Aorta (tissue), 5 donors: ENCODE data around the gene MYH14. TPM values are rescaled to one million over a fixed set of nuclear protein-coding genes. Genes with fewer than 3 reads are reported as not detected.

Experiments used
- ATAC-seq: fragments of 200-7000 bp; cut with Tn5 transposase; one replicate; pipeline ENCODE4 v1.9.1; 2022; ENCODE audit warnings: moderate library complexity; ENCODE audit not compliant: low FRiP score
- DNase-seq, 2 donors: peaks; one replicate each; pipeline ENCODE4 v3.0.0-alpha.2; 2020
- H3K27ac ChIP-seq, 2 donors: one replicate each; pipeline ENCODE4 v1.5.1; 2013; ENCODE audit warnings: low read length in 2 of 2, mild to moderate bottlenecking in 2 of 2, moderate library complexity in 2 of 2, control low read depth in 1 of 2, inconsistent platforms in 1 of 2, low read depth in 1 of 2
- H3K27me3 ChIP-seq, 2 donors: one replicate each; pipeline ENCODE4 v1.6.1; 2013; ENCODE audit warnings: control low read depth in 1 of 2, low read length in 1 of 2, mild to moderate bottlenecking in 1 of 2, moderate library complexity in 1 of 2; ENCODE audit not compliant: insufficient read depth in 2 of 2, control insufficient read depth in 1 of 2
- H3K36me3 ChIP-seq, 2 donors: one replicate each; pipeline ENCODE4 v1.6.1; 2013; ENCODE audit warnings: control low read depth in 1 of 2, low read length in 1 of 2, mild to moderate bottlenecking in 1 of 2; ENCODE audit not compliant: insufficient read depth in 2 of 2, control insufficient read depth in 1 of 2
- H3K4me1 ChIP-seq, 2 donors: one replicate each; pipeline ENCODE4 v1.6.1; 2013; ENCODE audit warnings: low read length in 2 of 2, control low read depth in 1 of 2, mild to moderate bottlenecking in 1 of 2, moderate library complexity in 1 of 2; ENCODE audit not compliant: insufficient read depth in 2 of 2, control insufficient read depth in 1 of 2
- H3K4me3 ChIP-seq, 2 donors: one replicate each; pipeline ENCODE4 v1.5.1; 2013; ENCODE audit warnings: low read length in 2 of 2, control low read depth in 1 of 2, mild to moderate bottlenecking in 1 of 2
- H3K9me3 ChIP-seq: one replicate; pipeline ENCODE4 v1.6.1; 2013; ENCODE audit warnings: mild to moderate bottlenecking, low read length; ENCODE audit not compliant: control insufficient read depth
- WGBS, 2 donors: extraction: QIAGEN DNeasy Blood & Tissue Kit; methylation state at CpG; one replicate each; pipeline ENCODE4 v1.1.7; 2013; 5-methylcytosine and 5-hydroxymethylcytosine counted together
- intact Hi-C, 2 donors: fragments of 100-400 bp; cut with DNase I; formaldehyde crosslinking; loops; one replicate each; pipeline versions ENCODE4 v1.14.2 to v1.15.0; 2022
- polyA plus RNA-seq, 2 donors: library from polyadenylated mRNA; stranded (reverse); fragments of 200-250 nt; gene quantifications; one replicate each; pipeline ENCODE4 v1.2.3, GENCODE V29; 2013
- total RNA-seq, 2 donors: library from RNA; stranded (reverse); fragmentation: NEBNext Ultra II Directional; extraction: Animal tissue kit (Norgen Biotek cat#: 25700); gene quantifications; one replicate each; pipeline ENCODE4 v1.2.1, GENCODE V29; 2021
- donor health status: healthy with polysubstance abuse.
- donor health status: Bipolar disorder and iron deficiency.
- donor health status: DM: no; HTN: no; CAD: no.
- donor health status: DM: no; HTN: no; CAD: no.
- donor health status: DM: yes; HTN: yes; CAD: no.

The MYH14 gene
- total and polyA plus RNA-seq, 4 donors = 4.8 to 61.1 (median 8.9) TPM

GRCh38 chr19:50315773-50316448 is 112.5 kb downstream of the MYH14 start:
- H3K4me3 ChIP-seq = no peak overlapping the region
- H3K27ac ChIP-seq = no peak overlapping the region
- H3K36me3 ChIP-seq = no peaks in the 10 kb centered on the region
- peak in 1 of 2 donors; percentile 60 for DNase-seq
- ATAC-seq = no peak
- no peaks in the 10 kb centered on the region for H3K9me3 ChIP-seq
- H3K4me1 ChIP-seq = no peaks in the 10 kb centered on the region
- H3K27me3 ChIP-seq = no peaks in the 10 kb centered on the region
- 0 to 2% methylated on average over 17 to 18 of the region's 18 CpGs for WGBS, 2 donors
- intact Hi-C loops = no loop called here

GRCh38 chr19:50317115-50317514 is 113.7 kb downstream of the MYH14 start:
- WGBS, 2 donors = 73 to 77% methylated on average over 4 of the region's 4 CpGs
- no peaks in the 10 kb centered on the region for H3K27me3 ChIP-seq
- no peaks in the 10 kb centered on the region for H3K4me1 ChIP-seq
- intact Hi-C loops = no loop called here
- H3K27ac ChIP-seq = no peak overlapping the region
- no peaks in the 10 kb centered on the region for H3K9me3 ChIP-seq
- DNase-seq = peak in 1 of 2 donors; percentile 9
- H3K36me3 ChIP-seq = no peaks in the 10 kb centered on the region
- ATAC-seq = no peak
- no peak overlapping the region for H3K4me3 ChIP-seq

DNA sequence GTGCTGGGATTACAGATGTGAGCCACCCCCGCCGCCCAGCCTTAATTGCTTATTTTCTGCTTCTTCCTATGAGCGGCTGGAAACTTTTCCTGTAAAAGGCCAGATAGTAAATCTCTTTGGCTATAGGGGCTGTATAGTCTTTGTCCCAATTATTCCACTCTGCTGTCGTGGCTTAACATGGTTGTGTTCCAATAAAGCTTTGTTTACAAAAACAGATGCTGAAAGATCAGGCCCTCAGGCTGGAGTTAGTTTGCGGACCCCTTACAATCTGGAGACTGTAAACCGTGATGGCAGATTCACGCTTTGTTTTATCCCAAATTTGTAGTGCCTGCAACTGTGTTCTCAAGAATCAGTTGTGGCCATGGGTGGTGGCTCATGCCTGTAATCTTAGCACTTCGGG is 115.0 kb downstream of the MYH14 start:
- Histone ChIP-seq H3K36me3 (no peaks in the 10 kb centered on the region), H3K4me1 (no peaks in the 10 kb centered on the region), H3K27me3 (no peaks in the 10 kb centered on the region), H3K4me3 (no peak overlapping the region), H3K27ac (no peak overlapping the region), H3K9me3 (no peaks in the 10 kb centered on the region)
- intact Hi-C loops = no loop called here
- DNase-seq = peak in 1 of 2 donors; percentile 45
- ATAC-seq = no peak
- 92 to 94% methylated on average over 8 of the region's 8 CpGs for WGBS, 2 donors

- H3K36me3 ChIP-seq = no peaks in the 10 kb centered on the region
- H3K9me3 ChIP-seq = no peaks in the 10 kb centered on the region
- no peaks in the 10 kb centered on the region for H3K27me3 ChIP-seq
- DNase-seq (peak in 1 of 2 donors; percentile 51), ATAC-seq (no peak)
- WGBS, 2 donors = 88 to 89% methylated on average over 11 of the region's 11 CpGs
- H3K27ac ChIP-seq = no peak overlapping the region
- intact Hi-C loops = no loop called here
- H3K4me3 ChIP-seq = no peak overlapping the region
- no peaks in the 10 kb centered on the region for H3K4me1 ChIP-seq
Measured at GRCh38 chr19:50319156-50319555, 115.7 kb downstream of the MYH14 start.

- intact Hi-C loops = loop anchor here in 1 of 2 donors (10.0 kb wide), 1 partner anchor 175 kb away; no protein-coding TSS in a partner anchor
- ATAC-seq (no peak), DNase-seq (peak in 1 of 2 donors; percentile 71)
- H3K27ac ChIP-seq = no peak overlapping the region
- no peak overlapping the region for H3K4me3 ChIP-seq
- WGBS, 2 donors = 89 to 90% methylated on average over 12 of the region's 12 CpGs
- no peaks in the 10 kb centered on the region for H3K27me3 ChIP-seq
- H3K36me3 ChIP-seq = no peaks in the 10 kb centered on the region
- no peaks in the 10 kb centered on the region for H3K4me1 ChIP-seq
- no peaks in the 10 kb centered on the region for H3K9me3 ChIP-seq
Measured at GRCh38 chr19:50320051-50320450, 116.6 kb downstream of the MYH14 start.

- DNase-seq (peak in 1 of 2 donors; percentile 61), ATAC-seq (no peak)
- no peaks in the 10 kb centered on the region for H3K4me1 ChIP-seq
- H3K27me3 ChIP-seq = no peaks in the 10 kb centered on the region
- WGBS, 2 donors = 90 to 92% methylated on average over 20 of the region's 20 CpGs
- no peak overlapping the region for H3K4me3 ChIP-seq
- intact Hi-C loops = loop anchor here in 1 of 2 donors (10.0 kb wide), 1 partner anchor 176 kb away; no protein-coding TSS in a partner anchor
- no peak overlapping the region for H3K27ac ChIP-seq
- H3K36me3 ChIP-seq = no peaks in the 10 kb centered on the region
- no peaks in the 10 kb centered on the region for H3K9me3 ChIP-seq
Measured at GRCh38 chr19:50320596-50320995, 117.2 kb downstream of the MYH14 start.

GRCh38 chr19:50321831-50322230 is 118.4 kb downstream of the MYH14 start:
- WGBS, 2 donors = 91 to 94% methylated on average over 2 to 4 of the region's 4 CpGs
- H3K27me3 ChIP-seq = no peaks in the 10 kb centered on the region
- intact Hi-C loops = loop anchor here in 1 of 2 donors (10.0 kb wide), 1 partner anchor 177 kb away; no protein-coding TSS in a partner anchor

GRCh38 chr19:50322234-50322633 is 118.8 kb downstream of the MYH14 start:
- intact Hi-C loops = loop anchor here in 1 of 2 donors (10.0 kb wide), 1 partner anchor 177 kb away; no protein-coding TSS in a partner anchor
- no peaks in the 10 kb centered on the region for H3K36me3 ChIP-seq
- 75 to 83% methylated on average over 12 of the region's 12 CpGs for WGBS, 2 donors
- no peaks in the 10 kb centered on the region for H3K4me1 ChIP-seq
- no peaks in the 10 kb centered on the region for H3K9me3 ChIP-seq
- H3K27me3 ChIP-seq = no peaks in the 10 kb centered on the region
- peak in 1 of 2 donors; percentile 63 for DNase-seq
- H3K4me3 ChIP-seq = no peak overlapping the region
- no peak overlapping the region for H3K27ac ChIP-seq
- ATAC-seq = no peak

More at GRCh38 chr19:50321831-50322230, 118.4 kb downstream of the MYH14 start:
- H3K4me3 ChIP-seq = no peak overlapping the region
- H3K36me3 ChIP-seq = no peaks in the 10 kb centered on the region
- H3K9me3 ChIP-seq = no peaks in the 10 kb centered on the region
- DNase-seq (peak in 1 of 2 donors; percentile 51), ATAC-seq (no peak)
- no peaks in the 10 kb centered on the region for H3K4me1 ChIP-seq
- H3K27ac ChIP-seq = no peak overlapping the region
